GM23338 (cell line): ENCODE data around the gene CDYL. TPM values are rescaled to one million over a fixed set of nuclear protein-coding genes. Genes with fewer than 3 reads are reported as not detected.

Source experiments
- ATAC-seq: fragments of 200-7000 bp; cut with Tn5 transposase; 3 replicates; pipeline ENCODE4 v1.9.1; 2020
- DNase-seq: peaks from one replicate; pipeline ENCODE4 v3.0.0-alpha.2; 2015; ENCODE audit warnings: low spot score
- H2AFZ ChIP-seq: fragments of 200-600 bp; sonication (generic); 2 replicates; pipeline ENCODE4 v1.8.0; 2016; ENCODE audit warnings: antibody characterized with exemption, mild to moderate bottlenecking, moderate library complexity
- H3F3A ChIP-seq: fragments of 200-600 bp; sonication (generic); replicated peaks from 2 replicates; pipeline ENCODE4 v1.8.0; 2017; ENCODE audit warnings: antibody characterized with exemption, mixed run types, low read depth
- H3K27ac ChIP-seq: fragments of 200-600 bp; sonication (generic); 2 replicates; pipeline ENCODE4 v1.6.1; 2016; ENCODE audit warnings: low read depth
- H3K27me3 ChIP-seq: fragments of 200-600 bp; sonication (generic); 2 replicates; pipeline ENCODE4 v1.8.0; 2016; ENCODE audit warnings: mild to moderate bottlenecking, mixed run types, moderate library complexity; ENCODE audit not compliant: insufficient read depth
- H3K36me3 ChIP-seq: fragments of 200-600 bp; sonication (generic); 2 replicates; pipeline ENCODE4 v1.8.0; 2016; ENCODE audit warnings: mild to moderate bottlenecking; ENCODE audit not compliant: insufficient read depth
- H3K4me1 ChIP-seq: fragments of 200-600 bp; sonication (generic); 2 replicates; pipeline ENCODE4 v1.8.0; 2016; ENCODE audit warnings: mild to moderate bottlenecking, moderate library complexity; ENCODE audit not compliant: insufficient read depth
- H3K4me2 ChIP-seq: fragments of 200-600 bp; sonication (generic); 2 replicates; pipeline ENCODE4 v1.7.1; 2017; ENCODE audit warnings: mixed run types
- H3K4me3 ChIP-seq: fragments of 200-600 bp; sonication (generic); 2 replicates; pipeline ENCODE4 v1.6.1; 2016; ENCODE audit warnings: mixed run types
- H3K79me2 ChIP-seq: fragments of 200-600 bp; sonication (generic); replicated peaks from 2 replicates; pipeline ENCODE4 v1.8.0; 2017; ENCODE audit warnings: mild to moderate bottlenecking; ENCODE audit not compliant: insufficient read depth
- H3K9me2 ChIP-seq: fragments of 200-600 bp; sonication (generic); 2 replicates; pipeline ENCODE4 v1.8.0; 2017; ENCODE audit not compliant: insufficient read depth
- H4K20me1 ChIP-seq: fragments of 200-600 bp; sonication (generic); replicated peaks from 2 replicates; pipeline ENCODE4 v1.8.0; 2017; ENCODE audit warnings: mild to moderate bottlenecking; ENCODE audit not compliant: insufficient read depth
- H3K27ac Mint-ChIP-seq: 2 replicates; pipeline ENCODE4 v1.8.0; 2020; ENCODE audit warnings: inconsistent platforms, mild to moderate bottlenecking, moderate library complexity, mixed read lengths
- H3K27me3 Mint-ChIP-seq: 3 replicates; pipeline ENCODE4 v1.8.0; 2022; ENCODE audit warnings: low read depth, mild to moderate bottlenecking, moderate library complexity, mixed read lengths, inconsistent platforms; ENCODE audit not compliant: insufficient read depth, poor library complexity
- H3K36me3 Mint-ChIP-seq: 3 replicates; pipeline ENCODE4 v1.8.0; 2021; ENCODE audit warnings: low read depth, mild to moderate bottlenecking, inconsistent platforms, moderate library complexity, mixed read lengths
- H3K4me1 Mint-ChIP-seq: 3 replicates; pipeline ENCODE4 v1.8.0; 2020; ENCODE audit warnings: mild to moderate bottlenecking, inconsistent platforms, mixed read lengths
- H3K4me3 Mint-ChIP-seq: 3 replicates; pipeline ENCODE4 v1.8.0; 2021; ENCODE audit warnings: moderate library complexity, mild to moderate bottlenecking, inconsistent platforms, mixed read lengths
- H3K9me3 Mint-ChIP-seq: 3 replicates; pipeline ENCODE4 v1.8.0; 2020; ENCODE audit warnings: moderate library complexity, mild to moderate bottlenecking, inconsistent platforms, mixed read lengths
- ETS1 ChIP-seq: IDR thresholded peaks from 2 replicates; pipeline ENCODE4 v1.6.1; 2016; ENCODE audit warnings: antibody characterized with exemption
- EZH2 ChIP-seq: fragments of 200-600 bp; sonication (generic); IDR thresholded peaks from one replicate; pipeline ENCODE4 v1.8.0; 2017; ENCODE audit warnings: antibody characterized with exemption, mild to moderate bottlenecking, low read depth; ENCODE audit not compliant: unreplicated experiment
- EZH2phosphoT487 ChIP-seq: fragments of 200-600 bp; sonication (generic); IDR thresholded peaks from one replicate; pipeline ENCODE4 v1.8.1; 2018; ENCODE audit warnings: antibody characterized with exemption; ENCODE audit not compliant: unreplicated experiment
- JUNB ChIP-seq: IDR thresholded peaks from one replicate; pipeline ENCODE4 v1.6.1; 2016; ENCODE audit warnings: antibody characterized with exemption; ENCODE audit not compliant: unreplicated experiment
- NANOG ChIP-seq: IDR thresholded peaks from 2 replicates; pipeline ENCODE4 v1.6.1; 2016; ENCODE audit warnings: antibody characterized with exemption, borderline replicate concordance
- POLR2AphosphoS5 ChIP-seq: IDR thresholded peaks from 2 replicates; pipeline ENCODE4 v1.6.1; 2016; ENCODE audit warnings: antibody characterized with exemption, low read depth
- STAT1 ChIP-seq: IDR thresholded peaks from one replicate; pipeline ENCODE4 v1.6.1; 2016; ENCODE audit warnings: antibody characterized with exemption; ENCODE audit not compliant: unreplicated experiment
- ZNF114 ChIP-seq: fragments of 250-450 bp; sonication (Bioruptor Pico); IDR thresholded peaks from 2 replicates; pipeline ENCODE4 v1.5.0; 2020; ENCODE audit warnings: mild to moderate bottlenecking, moderate library complexity
- ZNF331 ChIP-seq: fragments of 250-450 bp; sonication (Bioruptor Pico); IDR thresholded peaks from 2 replicates; pipeline ENCODE4 v1.5.0; 2020; ENCODE audit warnings: low read depth, mild to moderate bottlenecking, moderate library complexity
- polyA plus RNA-seq: library from polyadenylated mRNA; unstranded; fragments of >200 nt; fragmentation: Nextera tagmentation; extraction: Ambion mirVana; gene quantifications from 2 replicates; pipeline ENCODE4 v1.2.1, GENCODE V29; 2016
- total RNA-seq: library from RNA; depleted of rRNA; stranded (reverse); fragments of >200 nt; shearing (Covaris generic); gene quantifications from 2 replicates; pipeline ENCODE4 v1.2.3, GENCODE V29; 2014
- TF ChIP-seq, protein P1 (sequence below), 2 experiments: fragments of 200-600 bp in 1 of 2; sonication (generic) in 1 of 2; conservative IDR thresholded peaks; 2 replicates each; pipeline versions ENCODE4 v1.5.1 to v1.6.1; 2016 to 2017; ENCODE audit warnings: antibody characterized with exemption in 2 of 2, low read depth in 2 of 2, mild to moderate bottlenecking in 2 of 2, moderate library complexity in 1 of 2

CDYL gene
- total and polyA plus RNA-seq, 2 experiments from 2014 or later = 67.2 to 128 TPM

DNA sequence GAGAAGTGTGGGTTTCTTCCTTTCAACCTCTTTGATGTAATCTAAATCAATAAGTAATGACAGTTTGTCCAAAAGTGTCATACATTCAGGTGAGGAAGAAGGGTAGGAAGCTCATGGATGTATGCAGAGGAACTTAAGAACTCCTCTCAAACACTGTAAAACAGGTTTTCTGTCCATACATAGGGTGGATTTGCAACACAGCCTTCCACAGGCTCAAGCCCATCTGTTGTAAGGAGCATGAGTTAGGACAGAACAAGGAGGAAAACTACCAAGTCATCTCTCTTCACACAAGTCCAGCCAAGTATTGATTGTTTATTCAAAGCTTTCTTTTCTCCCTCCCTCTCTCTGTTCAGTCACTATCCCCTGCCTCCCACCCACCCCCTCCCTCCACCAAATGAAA lies 49.0 kb upstream of the CDYL start:
- H3K79me2 ChIP-seq = no peaks in the 10 kb centered on the region
- no peaks in the 10 kb centered on the region for H3F3A ChIP-seq
- no peak overlapping the region for H3K4me3 ChIP-seq
- no peak overlapping the region for H2AFZ ChIP-seq
- Mint-ChIP-seq H3K36me3 (no peaks in the 10 kb centered on the region), H3K27me3 (peaks cover 12% of the 10 kb centered on the region), H3K4me1 (peaks cover 22% of the 10 kb centered on the region), H3K27ac (no peak overlapping the region), H3K4me3 (no peak overlapping the region), H3K9me3 (no peaks in the 10 kb centered on the region)
- peaks cover 10% of the 10 kb centered on the region for H3K4me1 ChIP-seq
- no peak for TF ChIP-seq ETS1
- TF ChIP-seq EZH2 = no peak
- TF ChIP-seq ZNF331 (CRISPR knock-in tag) = no peak
- no peak for TF ChIP-seq EZH2phosphoT487
- DNase-seq (no peak), ATAC-seq (no peak)
- H3K9me2 ChIP-seq = no peaks in the 10 kb centered on the region
- no peaks in the 10 kb centered on the region for H4K20me1 ChIP-seq
- no peaks in the 10 kb centered on the region for H3K36me3 ChIP-seq
- no peak overlapping the region for H3K4me2 ChIP-seq
- H3K27me3 ChIP-seq = no peaks in the 10 kb centered on the region
- no peak overlapping the region for H3K27ac ChIP-seq

DNA sequence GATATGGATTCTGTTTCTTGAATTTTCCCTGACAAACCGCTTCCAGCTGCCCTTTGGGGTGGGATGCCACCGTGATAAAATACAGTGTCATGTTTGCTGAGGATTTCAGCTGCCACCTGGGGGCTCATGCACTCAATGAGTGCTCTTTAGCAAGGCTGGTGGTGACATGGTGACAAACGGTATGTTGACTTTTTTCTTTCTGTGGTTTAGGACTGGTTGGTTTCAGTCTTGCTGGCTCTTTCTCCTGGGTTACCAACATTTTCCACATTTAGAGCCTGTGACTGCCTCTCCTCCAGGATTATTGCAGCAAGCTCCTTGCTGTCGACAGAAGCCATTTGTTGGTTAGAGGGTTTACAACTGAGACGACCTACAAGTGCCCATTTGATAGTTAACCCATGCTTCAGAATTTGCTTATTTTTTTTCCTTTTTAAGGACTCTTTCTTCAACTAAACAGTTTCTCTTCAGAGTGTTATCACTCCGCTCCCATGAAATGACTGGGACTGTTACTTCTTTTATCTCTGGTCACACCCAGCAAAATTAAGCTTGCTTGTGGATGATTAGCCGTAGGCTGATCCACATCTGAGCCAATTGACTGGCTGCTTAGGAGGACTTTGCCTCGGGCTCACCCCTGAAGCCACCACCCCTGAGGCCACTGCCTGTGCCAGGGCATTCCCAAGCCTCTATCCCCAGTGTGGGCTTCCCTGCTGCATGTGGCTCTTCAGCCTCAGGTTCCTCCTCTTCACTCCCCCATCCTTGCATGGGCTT lies 48.4 kb upstream of the CDYL start:
- H3K36me3 ChIP-seq = no peaks in the 10 kb centered on the region
- peaks cover 27% of the 10 kb centered on the region for H3K4me1 Mint-ChIP-seq
- no peaks in the 10 kb centered on the region for H3F3A ChIP-seq
- no peak overlapping the region for H2AFZ ChIP-seq
- no peak overlapping the region for H3K4me3 Mint-ChIP-seq
- H3K4me2 ChIP-seq = no peak overlapping the region
- H3K27me3 Mint-ChIP-seq = peaks cover 9% of the 10 kb centered on the region
- H3K9me3 Mint-ChIP-seq = no peaks in the 10 kb centered on the region
- no peaks in the 10 kb centered on the region for H3K27me3 ChIP-seq
- ATAC-seq (no peak; the same call in 2 of the 3 replicates), DNase-seq (peak; percentile 31)
- H3K9me2 ChIP-seq = no peaks in the 10 kb centered on the region
- H4K20me1 ChIP-seq = no peaks in the 10 kb centered on the region
- H3K27ac ChIP-seq = no peak overlapping the region
- H3K36me3 Mint-ChIP-seq = no peaks in the 10 kb centered on the region
- H3K79me2 ChIP-seq = no peaks in the 10 kb centered on the region
- peaks cover 13% of the 10 kb centered on the region for H3K4me1 ChIP-seq
- TF ChIP-seq, protein P1, sequence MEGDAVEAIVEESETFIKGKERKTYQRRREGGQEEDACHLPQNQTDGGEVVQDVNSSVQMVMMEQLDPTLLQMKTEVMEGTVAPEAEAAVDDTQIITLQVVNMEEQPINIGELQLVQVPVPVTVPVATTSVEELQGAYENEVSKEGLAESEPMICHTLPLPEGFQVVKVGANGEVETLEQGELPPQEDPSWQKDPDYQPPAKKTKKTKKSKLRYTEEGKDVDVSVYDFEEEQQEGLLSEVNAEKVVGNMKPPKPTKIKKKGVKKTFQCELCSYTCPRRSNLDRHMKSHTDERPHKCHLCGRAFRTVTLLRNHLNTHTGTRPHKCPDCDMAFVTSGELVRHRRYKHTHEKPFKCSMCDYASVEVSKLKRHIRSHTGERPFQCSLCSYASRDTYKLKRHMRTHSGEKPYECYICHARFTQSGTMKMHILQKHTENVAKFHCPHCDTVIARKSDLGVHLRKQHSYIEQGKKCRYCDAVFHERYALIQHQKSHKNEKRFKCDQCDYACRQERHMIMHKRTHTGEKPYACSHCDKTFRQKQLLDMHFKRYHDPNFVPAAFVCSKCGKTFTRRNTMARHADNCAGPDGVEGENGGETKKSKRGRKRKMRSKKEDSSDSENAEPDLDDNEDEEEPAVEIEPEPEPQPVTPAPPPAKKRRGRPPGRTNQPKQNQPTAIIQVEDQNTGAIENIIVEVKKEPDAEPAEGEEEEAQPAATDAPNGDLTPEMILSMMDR (conservative IDR thresholded peaks at IDR 0.05; ENCODE audit: low read depth in 2 of 2) = peak in 1 of 2 experiments; percentile 53; a peak in 2 of 4 replicates
- TF ChIP-seq ZNF114 (CRISPR knock-in tag) = no peak
- no peak overlapping the region for H3K27ac Mint-ChIP-seq
- no peak overlapping the region for H3K4me3 ChIP-seq

DNA sequence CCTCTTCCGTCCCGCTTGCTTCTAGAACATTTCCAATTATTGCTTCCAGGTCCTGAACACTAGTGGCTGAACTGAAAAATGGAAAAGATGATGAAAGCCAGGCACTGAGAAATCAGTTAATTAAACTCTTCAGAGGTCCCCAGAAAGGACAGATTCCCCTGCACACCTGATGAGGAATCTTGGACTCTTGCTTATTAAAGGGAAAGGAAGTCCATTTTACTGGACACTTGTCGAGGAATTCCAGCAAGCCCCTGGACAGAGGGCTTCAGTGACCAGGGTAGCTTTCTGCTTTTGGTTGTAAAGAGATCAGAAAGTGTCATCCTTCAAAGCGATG lies 47.8 kb upstream of the CDYL start:
- Histone ChIP-seq H3K4me2 (no peak overlapping the region), H3F3A (no peaks in the 10 kb centered on the region), H3K79me2 (no peaks in the 10 kb centered on the region), H3K36me3 (no peaks in the 10 kb centered on the region), H3K27me3 (no peaks in the 10 kb centered on the region), H4K20me1 (no peaks in the 10 kb centered on the region), H3K4me3 (no peak overlapping the region), H3K4me1 (peaks cover 13% of the 10 kb centered on the region), H2AFZ (no peak overlapping the region), H3K27ac (no peak overlapping the region), H3K9me2 (no peaks in the 10 kb centered on the region)
- Mint-ChIP-seq H3K9me3 (no peaks in the 10 kb centered on the region), H3K4me1 (peaks cover 29% of the 10 kb centered on the region), H3K27me3 (peaks cover 9% of the 10 kb centered on the region), H3K4me3 (no peak overlapping the region), H3K27ac (no peak overlapping the region), H3K36me3 (no peaks in the 10 kb centered on the region)
- ATAC-seq (no peak), DNase-seq (no peak)
- TF ChIP-seq ZNF331 (CRISPR knock-in tag) = no peak
- TF ChIP-seq EZH2phosphoT487 = no peak
- no peak for TF ChIP-seq EZH2
- no peak for TF ChIP-seq ZNF114 (CRISPR knock-in tag)
- TF ChIP-seq NANOG = no peak
- no peak for TF ChIP-seq STAT1
- TF ChIP-seq, protein P1 (conservative IDR thresholded peaks at IDR 0.05; ENCODE audit: low read depth in 2 of 2) = no peak
- TF ChIP-seq POLR2AphosphoS5 = no peak
- TF ChIP-seq JUNB = no peak
